ENCODE results near the gene STAT3. TPM values are rescaled to one million over a fixed set of nuclear protein-coding genes. Genes with fewer than 3 reads are reported as not detected.
A peak's percentile ranks its signal among the peaks of the same experiment; 100 is the strongest.

STAT3 gene
- total and polyA plus RNA-seq, 9 of the 15 experiments (the other 6 are each of a cell fraction or from before 2014, with no cell fraction given), result 90.0 to 179 (median 114) TPM

DNA sequence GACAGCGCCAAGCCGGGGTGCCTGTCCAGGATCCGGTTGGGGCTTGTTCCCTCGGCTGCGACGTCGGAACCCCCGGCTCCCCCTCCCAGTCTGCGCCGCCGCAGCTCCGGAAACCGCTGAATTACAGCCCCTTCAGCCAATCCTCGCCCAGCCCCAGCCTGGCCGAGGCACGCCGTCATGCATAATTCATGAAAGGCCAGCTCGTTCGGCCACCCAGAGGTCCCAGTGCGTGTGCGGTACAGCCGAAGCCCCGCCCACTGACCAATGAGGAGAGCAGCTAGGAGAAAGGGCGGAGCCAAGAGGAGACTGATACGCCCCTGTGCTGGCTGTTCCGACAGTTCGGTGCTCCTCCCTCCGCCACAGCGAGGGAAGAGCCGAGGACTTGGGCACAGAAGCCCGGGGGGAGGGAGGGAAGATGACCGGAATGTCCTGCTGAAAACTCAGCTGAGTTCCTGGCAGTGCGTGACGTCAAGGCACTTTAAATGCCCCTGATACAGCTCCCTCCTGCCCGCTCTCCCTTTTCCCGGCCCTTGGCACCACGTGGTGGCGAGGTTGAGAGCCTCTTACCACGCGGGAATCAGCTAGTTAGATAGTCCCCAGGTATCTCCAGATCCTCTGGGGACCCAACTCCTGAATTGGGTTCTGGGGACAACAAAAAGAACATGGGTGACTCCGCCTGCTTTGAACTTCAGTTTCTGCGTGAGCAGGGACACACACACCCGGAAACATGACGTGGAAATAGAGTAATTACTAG is at the start of gene STAT3 (continued):
- TF ChIP-seq, protein P1, sequence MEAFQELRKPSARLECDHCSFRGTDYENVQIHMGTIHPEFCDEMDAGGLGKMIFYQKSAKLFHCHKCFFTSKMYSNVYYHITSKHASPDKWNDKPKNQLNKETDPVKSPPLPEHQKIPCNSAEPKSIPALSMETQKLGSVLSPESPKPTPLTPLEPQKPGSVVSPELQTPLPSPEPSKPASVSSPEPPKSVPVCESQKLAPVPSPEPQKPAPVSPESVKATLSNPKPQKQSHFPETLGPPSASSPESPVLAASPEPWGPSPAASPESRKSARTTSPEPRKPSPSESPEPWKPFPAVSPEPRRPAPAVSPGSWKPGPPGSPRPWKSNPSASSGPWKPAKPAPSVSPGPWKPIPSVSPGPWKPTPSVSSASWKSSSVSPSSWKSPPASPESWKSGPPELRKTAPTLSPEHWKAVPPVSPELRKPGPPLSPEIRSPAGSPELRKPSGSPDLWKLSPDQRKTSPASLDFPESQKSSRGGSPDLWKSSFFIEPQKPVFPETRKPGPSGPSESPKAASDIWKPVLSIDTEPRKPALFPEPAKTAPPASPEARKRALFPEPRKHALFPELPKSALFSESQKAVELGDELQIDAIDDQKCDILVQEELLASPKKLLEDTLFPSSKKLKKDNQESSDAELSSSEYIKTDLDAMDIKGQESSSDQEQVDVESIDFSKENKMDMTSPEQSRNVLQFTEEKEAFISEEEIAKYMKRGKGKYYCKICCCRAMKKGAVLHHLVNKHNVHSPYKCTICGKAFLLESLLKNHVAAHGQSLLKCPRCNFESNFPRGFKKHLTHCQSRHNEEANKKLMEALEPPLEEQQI (IDR thresholded peaks at IDR 0.05), result no peak
- TF ChIP-seq CBX1 (IDR thresholded peaks at IDR 0.05; ENCODE audit: low read depth), result no peak
- TF ChIP-seq TSC22D4 (tag; IDR thresholded peaks at IDR 0.05), result no peak
- TF ChIP-seq WHSC1 (IDR thresholded peaks at IDR 0.05; ENCODE audit: low read length), result no peak
- TF ChIP-seq RUNX1 (IDR thresholded peaks at IDR 0.05; ENCODE audit: low read depth), result no peak
- 0 out of 2 replicates have a peak, but pooled peaks have one; percentile 54 for TF ChIP-seq GATAD2A (IDR thresholded peaks at IDR 0.05)
- TF ChIP-seq MED1 (CRISPR knock-in tag; IDR thresholded peaks at IDR 0.05; ENCODE audit: borderline replicate concordance), result no peak
- TF ChIP-seq TOE1 (IDR thresholded peaks at IDR 0.05; ENCODE audit: borderline replicate concordance), result peak; percentile 57; the same call in 1 of the 2 replicates
- no peak for TF ChIP-seq TOE1 (CRISPR knock-in tag; IDR thresholded peaks at IDR 0.05; ENCODE audit: borderline replicate concordance, low read depth)
- no peak for TF ChIP-seq MTA2 (IDR thresholded peaks at IDR 0.05; ENCODE audit: low read depth)
- TF ChIP-seq ZFP30 (CRISPR knock-in tag; IDR thresholded peaks at IDR 0.05; ENCODE audit: borderline replicate concordance), result no peak
- TF ChIP-seq, protein P2, sequence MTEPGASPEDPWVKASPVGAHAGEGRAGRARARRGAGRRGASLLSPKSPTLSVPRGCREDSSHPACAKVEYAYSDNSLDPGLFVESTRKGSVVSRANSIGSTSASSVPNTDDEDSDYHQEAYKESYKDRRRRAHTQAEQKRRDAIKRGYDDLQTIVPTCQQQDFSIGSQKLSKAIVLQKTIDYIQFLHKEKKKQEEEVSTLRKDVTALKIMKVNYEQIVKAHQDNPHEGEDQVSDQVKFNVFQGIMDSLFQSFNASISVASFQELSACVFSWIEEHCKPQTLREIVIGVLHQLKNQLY (CRISPR knock-in tag; conservative IDR thresholded peaks at IDR 0.05), result no peak
- TF ChIP-seq, protein P3, sequence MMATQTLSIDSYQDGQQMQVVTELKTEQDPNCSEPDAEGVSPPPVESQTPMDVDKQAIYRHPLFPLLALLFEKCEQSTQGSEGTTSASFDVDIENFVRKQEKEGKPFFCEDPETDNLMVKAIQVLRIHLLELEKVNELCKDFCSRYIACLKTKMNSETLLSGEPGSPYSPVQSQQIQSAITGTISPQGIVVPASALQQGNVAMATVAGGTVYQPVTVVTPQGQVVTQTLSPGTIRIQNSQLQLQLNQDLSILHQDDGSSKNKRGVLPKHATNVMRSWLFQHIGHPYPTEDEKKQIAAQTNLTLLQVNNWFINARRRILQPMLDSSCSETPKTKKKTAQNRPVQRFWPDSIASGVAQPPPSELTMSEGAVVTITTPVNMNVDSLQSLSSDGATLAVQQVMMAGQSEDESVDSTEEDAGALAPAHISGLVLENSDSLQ (IDR thresholded peaks at IDR 0.05), result peak; percentile 99
- TF ChIP-seq ZEB2 (IDR thresholded peaks at IDR 0.05), result no peak
- TF ChIP-seq, protein P4, sequence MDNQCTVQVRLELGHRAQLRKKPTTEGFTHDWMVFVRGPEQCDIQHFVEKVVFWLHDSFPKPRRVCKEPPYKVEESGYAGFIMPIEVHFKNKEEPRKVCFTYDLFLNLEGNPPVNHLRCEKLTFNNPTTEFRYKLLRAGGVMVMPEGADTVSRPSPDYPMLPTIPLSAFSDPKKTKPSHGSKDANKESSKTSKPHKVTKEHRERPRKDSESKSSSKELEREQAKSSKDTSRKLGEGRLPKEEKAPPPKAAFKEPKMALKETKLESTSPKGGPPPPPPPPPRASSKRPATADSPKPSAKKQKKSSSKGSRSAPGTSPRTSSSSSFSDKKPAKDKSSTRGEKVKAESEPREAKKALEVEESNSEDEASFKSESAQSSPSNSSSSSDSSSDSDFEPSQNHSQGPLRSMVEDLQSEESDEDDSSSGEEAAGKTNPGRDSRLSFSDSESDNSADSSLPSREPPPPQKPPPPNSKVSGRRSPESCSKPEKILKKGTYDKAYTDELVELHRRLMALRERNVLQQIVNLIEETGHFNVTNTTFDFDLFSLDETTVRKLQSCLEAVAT (IDR thresholded peaks at IDR 0.05), result no peak
- no peak for TF ChIP-seq NUFIP1 (IDR thresholded peaks at IDR 0.05; ENCODE audit: partially characterized antibody)
- TF ChIP-seq ZBTB8A (IDR thresholded peaks at IDR 0.05; ENCODE audit: partially characterized antibody), result no peak
- TF ChIP-seq ASH1L (IDR thresholded peaks at IDR 0.05; ENCODE audit: borderline replicate concordance, low read depth, partially characterized antibody), result peak; percentile 87
- no peak for TF ChIP-seq HNRNPK (IDR thresholded peaks at IDR 0.05; ENCODE audit: low read depth, low read length, poor library complexity, severe bottlenecking)
- TF ChIP-seq ZNF589 (CRISPR knock-in tag; IDR thresholded peaks at IDR 0.05; ENCODE audit: low read depth), result no peak
- TF ChIP-seq, protein P5, sequence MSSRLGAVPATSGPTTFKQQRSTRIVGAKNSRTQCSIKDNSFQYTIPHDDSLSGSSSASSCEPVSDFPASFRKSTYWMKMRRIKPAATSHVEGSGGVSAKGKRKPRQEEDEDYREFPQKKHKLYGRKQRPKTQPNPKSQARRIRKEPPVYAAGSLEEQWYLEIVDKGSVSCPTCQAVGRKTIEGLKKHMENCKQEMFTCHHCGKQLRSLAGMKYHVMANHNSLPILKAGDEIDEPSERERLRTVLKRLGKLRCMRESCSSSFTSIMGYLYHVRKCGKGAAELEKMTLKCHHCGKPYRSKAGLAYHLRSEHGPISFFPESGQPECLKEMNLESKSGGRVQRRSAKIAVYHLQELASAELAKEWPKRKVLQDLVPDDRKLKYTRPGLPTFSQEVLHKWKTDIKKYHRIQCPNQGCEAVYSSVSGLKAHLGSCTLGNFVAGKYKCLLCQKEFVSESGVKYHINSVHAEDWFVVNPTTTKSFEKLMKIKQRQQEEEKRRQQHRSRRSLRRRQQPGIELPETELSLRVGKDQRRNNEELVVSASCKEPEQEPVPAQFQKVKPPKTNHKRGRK (tag; IDR thresholded peaks at IDR 0.05), result no peak
